Progenitor cell of endocrine pancreas (in vitro differentiated cells): Measurements from ENCODE around the gene SVOPL. TPM values are rescaled to one million over a fixed set of nuclear protein-coding genes. Genes with fewer than 3 reads are reported as not detected.

Experiments used
- DNase-seq: peaks from one replicate; pipeline ENCODE4 v3.0.0; 2021; ENCODE audit warnings: low spot score; ENCODE audit not compliant: unreplicated experiment
- H3K27ac Mint-ChIP-seq: 2 replicates; pipeline ENCODE4 v1.8.0; 2021; ENCODE audit warnings: mild to moderate bottlenecking, moderate library complexity, mixed read lengths
- H3K27me3 Mint-ChIP-seq: 2 replicates; pipeline ENCODE4 v1.8.0; 2021; ENCODE audit warnings: mixed read lengths
- H3K36me3 Mint-ChIP-seq: 2 replicates; pipeline ENCODE4 v1.8.0; 2022; ENCODE audit warnings: mixed read lengths; ENCODE audit not compliant: insufficient read depth
- H3K4me1 Mint-ChIP-seq: 2 replicates; pipeline ENCODE4 v1.8.0; 2021; ENCODE audit warnings: low read depth, mixed read lengths
- H3K4me3 Mint-ChIP-seq: 2 replicates; pipeline ENCODE4 v1.8.0; 2021; ENCODE audit warnings: low read depth, mild to moderate bottlenecking, moderate library complexity, mixed read lengths
- H3K9me3 Mint-ChIP-seq: 2 replicates; pipeline ENCODE4 v1.8.0; 2021; ENCODE audit warnings: low read depth, mixed read lengths
- CTCF ChIP-seq: fragments of 200-600 bp; sonication (generic); IDR thresholded peaks from one replicate; pipeline ENCODE4 v1.5.0; 2021; ENCODE audit warnings: antibody characterized with exemption, mild to moderate bottlenecking; ENCODE audit not compliant: unreplicated experiment
- total RNA-seq: library from RNA; stranded (reverse); gene quantifications from 2 replicates; pipeline ENCODE4 v1.2.1, GENCODE V29; 2021

The SVOPL gene
- total RNA-seq, 1 donor from 2014 or later = 1.4 TPM

GRCh38 chr7:138550337-138550736 lies 150.8 kb downstream of the SVOPL start:
- no peak overlapping the region for H3K4me3 Mint-ChIP-seq
- TF ChIP-seq CTCF = no peak
- no peaks in the 10 kb centered on the region for H3K4me1 Mint-ChIP-seq
- H3K9me3 Mint-ChIP-seq = peaks cover 32% of the 10 kb centered on the region
- no peaks in the 10 kb centered on the region for H3K27me3 Mint-ChIP-seq
- H3K36me3 Mint-ChIP-seq = peaks cover 86% of the 10 kb centered on the region
- H3K27ac Mint-ChIP-seq = peak overlapping the region; percentile 63
- DNase-seq = no peak

- peaks cover 39% of the 10 kb centered on the region for H3K9me3 Mint-ChIP-seq
- peaks cover 87% of the 10 kb centered on the region for H3K36me3 Mint-ChIP-seq
- no peak for DNase-seq
- no peak overlapping the region for H3K27ac Mint-ChIP-seq
- no peak overlapping the region for H3K4me3 Mint-ChIP-seq
- no peaks in the 10 kb centered on the region for H3K4me1 Mint-ChIP-seq
- TF ChIP-seq CTCF = no peak
- no peaks in the 10 kb centered on the region for H3K27me3 Mint-ChIP-seq
Measured at GRCh38 chr7:138549082-138549481, 152.1 kb downstream of the SVOPL start.

GRCh38 chr7:138546829-138547228 lies 154.3 kb downstream of the SVOPL start:
- peaks cover 78% of the 10 kb centered on the region for H3K36me3 Mint-ChIP-seq
- H3K9me3 Mint-ChIP-seq = peaks cover 31% of the 10 kb centered on the region

GRCh38 chr7:138546064-138546619 lies 155.0 kb downstream of the SVOPL start:
- Mint-ChIP-seq H3K27ac (no peak overlapping the region), H3K4me3 (no peak overlapping the region), H3K9me3 (peaks cover 30% of the 10 kb centered on the region), H3K4me1 (no peaks in the 10 kb centered on the region), H3K36me3 (peaks cover 76% of the 10 kb centered on the region), H3K27me3 (no peaks in the 10 kb centered on the region)
- DNase-seq = no peak
- TF ChIP-seq CTCF = no peak

More at GRCh38 chr7:138546829-138547228, 154.3 kb downstream of the SVOPL start:
- Mint-ChIP-seq H3K4me3 (no peak overlapping the region), H3K27me3 (no peaks in the 10 kb centered on the region), H3K4me1 (no peaks in the 10 kb centered on the region), H3K27ac (no peak overlapping the region)
- TF ChIP-seq CTCF = no peak
- DNase-seq = no peak

- Mint-ChIP-seq H3K9me3 (peaks cover 25% of the 10 kb centered on the region), H3K36me3 (peaks cover 74% of the 10 kb centered on the region), H3K4me1 (no peaks in the 10 kb centered on the region), H3K4me3 (no peak overlapping the region), H3K27ac (no peak overlapping the region), H3K27me3 (no peaks in the 10 kb centered on the region)
- DNase-seq = no peak
- no peak for TF ChIP-seq CTCF
Measured at GRCh38 chr7:138545123-138545522, 156.0 kb downstream of the SVOPL start.

Other genes starting within 250 kb of the SVOPL start
- 112 and 114 TPM in 2 replicates for gene TRIM24, start 241.1 kb downstream of the SVOPL start, total RNA-seq
- not detected in 2 replicates for gene TMEM213, start 96.6 kb upstream of the SVOPL start, total RNA-seq
- gene ATP6V0A4, start 96.8 kb upstream of the SVOPL start, total RNA-seq = 0.50 and 0.89 TPM in 2 replicates